Astrocyte of the cerebellum (primary cell): ENCODE results near the gene GMDS.

Source experiments
- DNase-seq: peaks from one replicate; pipeline ENCODE4 v3.0.0-alpha.2; 2011; ENCODE audit warnings: low read depth
- H3K4me3 ChIP-seq: 2 replicates; pipeline ENCODE4 v1.5.1; 2011; ENCODE audit warnings: mild to moderate bottlenecking, low read depth, low read length, moderate library complexity
- in situ Hi-C: cut with HindIII; loops from 2 replicates; pipeline ENCODE4 v1.10.0; 2017; ENCODE audit warnings: low sequenced_read_pairs
- TF ChIP-seq, protein P1 (sequence below): IDR thresholded peaks from 2 replicates; pipeline ENCODE4 v1.5.1; 2012; ENCODE audit warnings: low read length, low read depth, moderate library complexity, mild to moderate bottlenecking; ENCODE audit errors: missing control alignments

GMDS gene

GRCh38 chr6:2182251-2182650, 63.2 kb downstream of the GMDS start:
- no peak overlapping the region for H3K4me3 ChIP-seq
- DNase-seq, result no peak
- in situ Hi-C loops, result no loop called here
- TF ChIP-seq, protein P1, sequence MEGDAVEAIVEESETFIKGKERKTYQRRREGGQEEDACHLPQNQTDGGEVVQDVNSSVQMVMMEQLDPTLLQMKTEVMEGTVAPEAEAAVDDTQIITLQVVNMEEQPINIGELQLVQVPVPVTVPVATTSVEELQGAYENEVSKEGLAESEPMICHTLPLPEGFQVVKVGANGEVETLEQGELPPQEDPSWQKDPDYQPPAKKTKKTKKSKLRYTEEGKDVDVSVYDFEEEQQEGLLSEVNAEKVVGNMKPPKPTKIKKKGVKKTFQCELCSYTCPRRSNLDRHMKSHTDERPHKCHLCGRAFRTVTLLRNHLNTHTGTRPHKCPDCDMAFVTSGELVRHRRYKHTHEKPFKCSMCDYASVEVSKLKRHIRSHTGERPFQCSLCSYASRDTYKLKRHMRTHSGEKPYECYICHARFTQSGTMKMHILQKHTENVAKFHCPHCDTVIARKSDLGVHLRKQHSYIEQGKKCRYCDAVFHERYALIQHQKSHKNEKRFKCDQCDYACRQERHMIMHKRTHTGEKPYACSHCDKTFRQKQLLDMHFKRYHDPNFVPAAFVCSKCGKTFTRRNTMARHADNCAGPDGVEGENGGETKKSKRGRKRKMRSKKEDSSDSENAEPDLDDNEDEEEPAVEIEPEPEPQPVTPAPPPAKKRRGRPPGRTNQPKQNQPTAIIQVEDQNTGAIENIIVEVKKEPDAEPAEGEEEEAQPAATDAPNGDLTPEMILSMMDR, result no peak

DNA sequence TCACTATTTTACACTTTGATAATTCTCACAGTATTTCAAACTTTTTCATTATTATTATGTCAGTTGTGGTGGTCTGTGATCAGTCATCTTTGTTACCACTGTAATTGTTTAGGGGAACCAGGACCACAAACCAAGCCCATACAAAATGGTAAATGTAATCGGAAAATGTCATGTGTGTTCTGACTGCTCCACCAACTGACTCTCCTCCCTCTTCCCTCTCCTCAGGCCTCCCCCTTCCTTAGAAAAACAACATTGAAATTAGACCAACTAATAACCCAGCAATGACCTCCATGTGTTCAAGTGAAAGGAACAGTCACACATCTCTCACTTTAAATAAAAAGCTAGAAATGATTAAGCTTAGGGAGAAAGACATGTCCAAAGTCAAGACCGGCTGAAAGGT, 63.8 kb downstream of the GMDS start:
- no peak overlapping the region for H3K4me3 ChIP-seq
- DNase-seq, result no peak
- TF ChIP-seq, protein P1, result no peak
- in situ Hi-C loops, result no loop called here

- no peak for DNase-seq
- TF ChIP-seq, protein P1, result no peak
- in situ Hi-C loops, result no loop called here
- H3K4me3 ChIP-seq, result no peak overlapping the region
Measured at GRCh38 chr6:2179950-2180349, 65.5 kb downstream of the GMDS start.

DNA sequence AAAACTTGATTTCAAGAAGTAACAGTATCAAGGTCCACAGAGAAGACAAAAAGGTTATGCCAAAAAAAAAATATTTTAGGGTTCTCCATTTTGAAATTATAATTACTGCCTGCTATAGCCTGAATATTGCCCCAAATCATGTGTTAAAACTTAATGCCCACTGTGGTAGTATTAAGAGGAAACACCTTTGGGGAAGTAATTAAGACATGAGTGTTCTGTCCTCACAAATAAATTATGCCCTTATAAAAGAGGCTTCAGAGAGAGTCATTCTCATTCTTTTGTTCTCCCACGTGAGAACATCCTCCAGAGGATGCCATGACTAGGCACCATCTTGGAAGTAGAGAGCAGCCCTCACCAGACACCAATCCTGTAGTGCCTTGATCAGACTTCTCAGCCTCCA, 66.2 kb downstream of the GMDS start:
- in situ Hi-C loops, result no loop called here
- H3K4me3 ChIP-seq, result no peak overlapping the region
- DNase-seq, result no peak
- TF ChIP-seq, protein P1, result no peak

DNA sequence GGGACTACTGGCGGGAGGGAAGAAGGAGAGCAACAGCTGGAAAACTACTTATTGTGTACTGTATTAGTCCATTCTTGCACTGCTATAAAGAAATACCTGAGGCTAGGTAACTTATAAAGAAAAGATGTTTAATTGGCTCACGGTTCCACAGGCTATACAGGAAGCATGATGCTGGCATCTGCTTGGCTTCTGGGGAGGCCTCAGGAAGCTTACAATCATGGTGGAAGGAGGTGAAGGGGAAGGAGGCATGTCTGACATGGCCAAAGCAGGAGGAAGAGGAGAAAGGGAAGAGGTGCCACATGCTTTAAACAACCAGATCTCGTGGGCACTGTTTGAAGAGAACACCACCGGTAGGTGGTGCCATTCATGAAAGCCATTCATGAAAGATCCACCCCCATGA, 67.3 kb downstream of the GMDS start:
- no peak overlapping the region for H3K4me3 ChIP-seq
- in situ Hi-C loops, result no loop called here
- TF ChIP-seq, protein P1, result no peak
- DNase-seq, result no peak

DNA sequence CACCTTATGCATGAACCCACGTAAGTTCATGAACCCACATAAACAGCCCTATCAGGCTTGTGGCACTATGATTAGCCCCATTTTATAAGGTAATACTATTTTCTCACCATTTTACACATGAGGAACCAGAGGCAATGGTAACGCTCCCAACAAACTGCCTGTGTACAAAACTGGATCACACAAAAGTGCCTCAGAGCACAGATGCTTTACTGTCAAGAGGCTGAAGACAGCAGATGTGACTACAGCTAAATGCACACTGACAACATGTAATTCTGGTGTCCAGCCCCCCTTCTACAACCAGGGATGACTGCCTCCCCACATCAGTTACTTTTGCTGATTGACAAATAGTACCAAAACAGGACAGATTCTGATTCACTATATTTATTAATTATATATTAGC, 69.6 kb downstream of the GMDS start:
- H3K4me3 ChIP-seq, result no peak overlapping the region
- in situ Hi-C loops, result no loop called here
- DNase-seq, result no peak
- TF ChIP-seq, protein P1, result no peak
